ENCODE measurements around the gene RPEL1. TPM values are rescaled to one million over a fixed set of nuclear protein-coding genes. Genes with fewer than 3 reads are reported as not detected.

Gene RPEL1
- total and polyA plus RNA-seq, 9 donors, result not detected

DNA sequence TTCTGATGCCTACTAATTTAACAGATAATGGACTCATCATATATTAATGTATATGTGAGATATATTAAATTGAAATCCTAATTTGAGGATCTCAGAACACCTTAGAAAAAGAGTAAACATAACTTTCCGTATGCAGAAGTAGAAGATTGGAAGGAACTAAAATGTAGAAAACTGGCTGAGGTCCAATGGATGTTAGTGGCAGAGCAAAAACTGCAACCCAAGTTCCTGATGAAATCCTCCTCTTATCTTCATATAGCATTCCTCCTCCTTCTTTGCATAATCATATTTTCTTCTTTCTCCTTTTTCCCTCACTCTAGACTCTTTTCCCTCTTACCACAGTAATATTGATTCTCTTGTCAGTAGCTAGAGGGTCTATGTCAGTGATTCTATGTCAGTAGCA is 37.3 kb downstream of the RPEL1 start:
- Histone ChIP-seq H3K27ac (no peak overlapping the region), H3K4me1 (ENCODE audit: insufficient read depth) (no peaks in the 10 kb centered on the region), H3K4me3 (no peak overlapping the region), H3K9me3 (no peaks in the 10 kb centered on the region), H3K27me3 (no peaks in the 10 kb centered on the region), H3K36me3 (no peaks in the 10 kb centered on the region)
- TF ChIP-seq, protein P1, sequence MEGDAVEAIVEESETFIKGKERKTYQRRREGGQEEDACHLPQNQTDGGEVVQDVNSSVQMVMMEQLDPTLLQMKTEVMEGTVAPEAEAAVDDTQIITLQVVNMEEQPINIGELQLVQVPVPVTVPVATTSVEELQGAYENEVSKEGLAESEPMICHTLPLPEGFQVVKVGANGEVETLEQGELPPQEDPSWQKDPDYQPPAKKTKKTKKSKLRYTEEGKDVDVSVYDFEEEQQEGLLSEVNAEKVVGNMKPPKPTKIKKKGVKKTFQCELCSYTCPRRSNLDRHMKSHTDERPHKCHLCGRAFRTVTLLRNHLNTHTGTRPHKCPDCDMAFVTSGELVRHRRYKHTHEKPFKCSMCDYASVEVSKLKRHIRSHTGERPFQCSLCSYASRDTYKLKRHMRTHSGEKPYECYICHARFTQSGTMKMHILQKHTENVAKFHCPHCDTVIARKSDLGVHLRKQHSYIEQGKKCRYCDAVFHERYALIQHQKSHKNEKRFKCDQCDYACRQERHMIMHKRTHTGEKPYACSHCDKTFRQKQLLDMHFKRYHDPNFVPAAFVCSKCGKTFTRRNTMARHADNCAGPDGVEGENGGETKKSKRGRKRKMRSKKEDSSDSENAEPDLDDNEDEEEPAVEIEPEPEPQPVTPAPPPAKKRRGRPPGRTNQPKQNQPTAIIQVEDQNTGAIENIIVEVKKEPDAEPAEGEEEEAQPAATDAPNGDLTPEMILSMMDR (IDR thresholded peaks at IDR 0.05), result no peak
- TF ChIP-seq POLR2A (IDR thresholded peaks at IDR 0.05) (no peak), EP300 (IDR thresholded peaks at IDR 0.05) (no peak)
- DNase-seq, result no peak
- intact Hi-C loops (cut with DNase I), result no loop called here
- 33 to 48% (median 36%) methylated on average over 1 of the region's 1 CpG for WGBS, 3 donors

DNA sequence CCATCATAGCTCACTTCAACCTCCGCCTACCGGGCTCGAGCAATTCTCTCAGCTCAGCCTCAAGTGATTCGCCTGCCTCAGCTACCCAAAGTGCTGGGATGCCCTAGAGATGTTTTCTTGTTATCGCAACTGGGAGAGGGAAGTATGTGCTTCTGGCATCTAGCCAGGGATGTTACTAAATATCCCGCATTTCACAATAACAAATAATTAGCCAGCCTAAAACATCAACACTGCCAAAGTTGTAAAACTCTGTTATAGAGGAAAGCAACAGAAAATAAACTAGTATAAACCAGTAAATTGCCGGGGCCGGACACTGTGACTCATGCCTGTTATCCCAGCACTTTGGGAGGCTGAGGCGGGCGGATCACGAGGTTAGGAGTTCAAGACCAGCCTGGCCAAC is 38.5 kb downstream of the RPEL1 start:
- no peaks in the 10 kb centered on the region for H3K9me3 ChIP-seq
- H3K27ac ChIP-seq, result no peak overlapping the region
- TF ChIP-seq EP300 (IDR thresholded peaks at IDR 0.05) (no peak), POLR2A (IDR thresholded peaks at IDR 0.05) (no peak)
- TF ChIP-seq, protein P1 (IDR thresholded peaks at IDR 0.05), result no peak
- no peaks in the 10 kb centered on the region for H3K4me1 ChIP-seq (ENCODE audit: insufficient read depth)
- H3K4me3 ChIP-seq, result no peak overlapping the region
- no peaks in the 10 kb centered on the region for H3K36me3 ChIP-seq
- no peak for DNase-seq
- intact Hi-C loops (cut with DNase I), result no loop called here
- no peaks in the 10 kb centered on the region for H3K27me3 ChIP-seq
- WGBS, 3 donors, result 56 to 69% (median 57%) methylated on average over 11 of the region's 11 CpGs

DNA sequence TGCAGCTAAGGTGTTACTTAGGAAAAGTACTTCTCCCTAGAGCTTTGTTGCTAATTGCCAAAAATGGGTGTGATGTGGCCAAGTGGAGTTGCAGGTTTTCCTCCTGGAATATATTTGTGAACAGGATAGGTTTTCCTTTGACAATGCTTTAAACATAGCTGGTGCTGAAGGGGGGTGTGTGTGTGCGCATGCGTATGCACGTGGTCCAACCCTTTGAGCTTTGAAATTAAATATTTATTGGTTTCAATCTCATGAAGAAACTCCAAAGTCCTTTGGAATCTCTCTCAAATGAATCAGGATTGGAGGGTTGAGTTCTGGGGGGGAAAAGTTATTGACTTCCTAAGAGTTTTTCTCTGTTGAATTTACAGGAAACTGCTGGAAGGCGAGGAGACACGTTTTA is 42.3 kb downstream of the RPEL1 start:
- intact Hi-C loops (cut with DNase I), result no loop called here
- TF ChIP-seq EP300 (IDR thresholded peaks at IDR 0.05) (no peak), POLR2A (IDR thresholded peaks at IDR 0.05) (no peak)
- TF ChIP-seq, protein P1 (IDR thresholded peaks at IDR 0.05), result no peak
- Histone ChIP-seq H3K27me3 (no peaks in the 10 kb centered on the region), H3K27ac (no peak overlapping the region), H3K36me3 (no peaks in the 10 kb centered on the region), H3K9me3 (peaks cover 0 to 3% of the 10 kb centered on the region in 2 donors), H3K4me1 (ENCODE audit: insufficient read depth) (no peaks in the 10 kb centered on the region), H3K4me3 (no peak overlapping the region)
- no peak for DNase-seq
- WGBS, 3 donors, result 81 to 82% (median 82%) methylated on average over 5 of the region's 5 CpGs

DNA sequence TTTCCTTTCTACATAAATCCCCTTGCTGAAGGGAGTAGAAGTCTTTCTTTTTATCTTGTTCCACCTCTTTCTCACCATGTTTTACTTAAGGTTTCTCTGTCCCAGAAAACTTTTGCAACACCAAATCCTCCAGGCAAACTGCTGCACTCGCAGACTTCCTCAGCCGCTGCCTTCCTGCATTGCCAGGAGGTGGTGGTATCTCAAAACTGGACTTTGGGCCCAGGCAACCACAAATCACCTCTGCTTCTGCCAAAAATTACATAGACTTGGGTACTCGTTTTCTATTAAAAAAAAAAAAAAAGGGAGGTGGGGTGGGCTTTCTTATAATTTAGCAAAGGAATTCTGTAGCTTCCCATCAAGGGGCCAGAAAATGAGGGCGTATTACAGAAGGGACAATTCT is 45.9 kb downstream of the RPEL1 start:
- no peak overlapping the region for H3K4me3 ChIP-seq
- 72 to 78% (median 74%) methylated on average over 4 of the region's 4 CpGs for WGBS, 3 donors
- no peak for DNase-seq
- TF ChIP-seq, protein P1 (IDR thresholded peaks at IDR 0.05), result no peak
- TF ChIP-seq POLR2A (IDR thresholded peaks at IDR 0.05) (no peak), EP300 (IDR thresholded peaks at IDR 0.05) (no peak)
- no peaks in the 10 kb centered on the region for H3K4me1 ChIP-seq (ENCODE audit: insufficient read depth)
- H3K9me3 ChIP-seq, result peaks cover 0 to 3% of the 10 kb centered on the region in 2 donors
- intact Hi-C loops (cut with DNase I), result no loop called here
- H3K36me3 ChIP-seq, result no peaks in the 10 kb centered on the region
- no peaks in the 10 kb centered on the region for H3K27me3 ChIP-seq
- no peak overlapping the region for H3K27ac ChIP-seq
